Astrocyte (in vitro differentiated cells and primary cell): ENCODE measurements around the gene GDPD5. TPM values are rescaled to one million over a fixed set of nuclear protein-coding genes. Genes with fewer than 3 reads are reported as not detected.

ENCODE experiments used
- DNase-seq: peaks from one replicate; pipeline ENCODE4 v3.0.0-alpha.2; 2010; ENCODE audit warnings: low read depth
- FAIRE-seq: peaks from 2 replicates; lab custom pipeline; 2011; peaks lifted over from hg19 to GRCh38; lab: Jason Lieb, UNC
- H2AFZ ChIP-seq: 2 replicates; pipeline ENCODE4 v1.6.0; 2012; ENCODE audit warnings: low read depth, low read length, inconsistent platforms
- H3K27ac ChIP-seq: 2 replicates; pipeline ENCODE4 v1.5.1; 2011; ENCODE audit warnings: low read depth, low read length, inconsistent platforms
- H3K27me3 ChIP-seq: 2 replicates; pipeline ENCODE4 v1.6.0; 2011; ENCODE audit warnings: low read length, inconsistent platforms; ENCODE audit not compliant: insufficient read depth
- H3K36me3 ChIP-seq: 2 replicates; pipeline ENCODE4 v1.5.1; 2011; ENCODE audit warnings: low read length, inconsistent platforms; ENCODE audit not compliant: insufficient read depth
- H3K4me1 ChIP-seq: 2 replicates; pipeline ENCODE4 v1.5.1; 2011; ENCODE audit warnings: low read length, inconsistent platforms; ENCODE audit not compliant: insufficient read depth
- H3K4me2 ChIP-seq: 2 replicates; pipeline ENCODE4 v1.6.0; 2012; ENCODE audit warnings: low read length, inconsistent platforms
- H3K4me3 ChIP-seq: 2 replicates; pipeline ENCODE4 v1.5.1; 2011; ENCODE audit warnings: low read depth, mild to moderate bottlenecking, low read length, inconsistent platforms; ENCODE audit not compliant: insufficient read depth
- H3K79me2 ChIP-seq: 2 replicates; pipeline ENCODE4 v1.6.0; 2012; ENCODE audit warnings: mild to moderate bottlenecking, low read length, inconsistent platforms; ENCODE audit not compliant: insufficient read depth
- H3K9ac ChIP-seq: 2 replicates; pipeline ENCODE4 v1.6.0; 2012; ENCODE audit warnings: mild to moderate bottlenecking, low read length, inconsistent platforms
- H3K9me3 ChIP-seq: 2 replicates; pipeline ENCODE4 v1.5.1; 2012; ENCODE audit warnings: low read depth, mild to moderate bottlenecking, low read length, inconsistent platforms; ENCODE audit not compliant: insufficient read depth
- H4K20me1 ChIP-seq: 2 replicates; pipeline ENCODE4 v1.6.0; 2012; ENCODE audit warnings: low read length, inconsistent platforms; ENCODE audit not compliant: insufficient read depth
- H3K27ac Mint-ChIP-seq: one replicate; pipeline ENCODE4 v1.8.0; 2021; ENCODE audit warnings: mild to moderate bottlenecking, mixed read lengths; ENCODE audit not compliant: unreplicated experiment
- H3K27me3 Mint-ChIP-seq: one replicate; pipeline ENCODE4 v1.8.0; 2021; ENCODE audit warnings: low read depth, mixed read lengths; ENCODE audit not compliant: unreplicated experiment
- H3K36me3 Mint-ChIP-seq: one replicate; pipeline ENCODE4 v1.8.0; 2021; ENCODE audit warnings: low read depth, mixed read lengths; ENCODE audit not compliant: unreplicated experiment
- H3K4me1 Mint-ChIP-seq: one replicate; pipeline ENCODE4 v1.8.0; 2021; ENCODE audit warnings: low read depth, mixed read lengths; ENCODE audit not compliant: unreplicated experiment
- H3K4me3 Mint-ChIP-seq: one replicate; pipeline ENCODE4 v1.8.0; 2021; ENCODE audit warnings: mild to moderate bottlenecking, moderate library complexity, mixed read lengths; ENCODE audit not compliant: unreplicated experiment
- H3K9me3 Mint-ChIP-seq: one replicate; pipeline ENCODE4 v1.8.0; 2021; ENCODE audit warnings: mild to moderate bottlenecking, mixed read lengths; ENCODE audit not compliant: unreplicated experiment
- EZH2 ChIP-seq: IDR thresholded peaks from 2 replicates; pipeline ENCODE4 v1.6.1; 2012; ENCODE audit warnings: mild to moderate bottlenecking, low read length, inconsistent platforms; ENCODE audit not compliant: insufficient read depth
- total RNA-seq: library from RNA; stranded (reverse); gene quantifications from 2 replicates; pipeline ENCODE4 v1.2.1, GENCODE V29; 2021
- TF ChIP-seq, protein P1 (sequence below): IDR thresholded peaks from 2 replicates; pipeline ENCODE4 v1.5.1; 2011; ENCODE audit warnings: low read depth, mild to moderate bottlenecking, inconsistent platforms, low read length, moderate library complexity; ENCODE audit not compliant: insufficient read depth

The GDPD5 gene
- total RNA-seq, 1 donor from 2014 or later, result 9.4 TPM

DNA sequence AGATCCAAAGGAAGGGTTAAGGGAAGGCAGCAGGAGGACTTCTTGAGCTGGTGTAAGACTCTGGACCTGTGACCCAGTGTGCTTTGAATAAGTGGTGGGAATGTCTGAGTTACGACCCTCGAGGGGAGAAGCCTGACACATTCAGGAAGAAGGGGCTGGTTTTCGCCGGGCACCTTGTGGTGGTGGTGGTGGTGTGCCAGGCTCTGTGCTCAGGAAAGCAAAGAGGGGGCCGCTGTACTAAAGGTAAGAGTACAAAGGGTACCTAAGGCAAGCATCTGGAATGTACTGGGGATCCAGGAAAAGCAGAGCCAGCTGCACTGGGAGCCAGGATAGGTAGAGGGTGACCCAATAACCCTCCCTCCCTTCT lies 99.0 kb downstream of the GDPD5 start:
- Histone ChIP-seq H3K9me3 (peaks cover 10% of the 10 kb centered on the region), H3K4me3 (no peak overlapping the region), H4K20me1 (no peaks in the 10 kb centered on the region), H3K4me2 (no peak overlapping the region), H3K4me1 (peaks cover 8% of the 10 kb centered on the region), H3K36me3 (no peaks in the 10 kb centered on the region), H3K9ac (no peak overlapping the region), H3K79me2 (no peaks in the 10 kb centered on the region), H3K27ac (no peak overlapping the region), H2AFZ (no peak overlapping the region), H3K27me3 (peaks cover 17% of the 10 kb centered on the region)
- TF ChIP-seq EZH2, result no peak
- TF ChIP-seq, protein P1, sequence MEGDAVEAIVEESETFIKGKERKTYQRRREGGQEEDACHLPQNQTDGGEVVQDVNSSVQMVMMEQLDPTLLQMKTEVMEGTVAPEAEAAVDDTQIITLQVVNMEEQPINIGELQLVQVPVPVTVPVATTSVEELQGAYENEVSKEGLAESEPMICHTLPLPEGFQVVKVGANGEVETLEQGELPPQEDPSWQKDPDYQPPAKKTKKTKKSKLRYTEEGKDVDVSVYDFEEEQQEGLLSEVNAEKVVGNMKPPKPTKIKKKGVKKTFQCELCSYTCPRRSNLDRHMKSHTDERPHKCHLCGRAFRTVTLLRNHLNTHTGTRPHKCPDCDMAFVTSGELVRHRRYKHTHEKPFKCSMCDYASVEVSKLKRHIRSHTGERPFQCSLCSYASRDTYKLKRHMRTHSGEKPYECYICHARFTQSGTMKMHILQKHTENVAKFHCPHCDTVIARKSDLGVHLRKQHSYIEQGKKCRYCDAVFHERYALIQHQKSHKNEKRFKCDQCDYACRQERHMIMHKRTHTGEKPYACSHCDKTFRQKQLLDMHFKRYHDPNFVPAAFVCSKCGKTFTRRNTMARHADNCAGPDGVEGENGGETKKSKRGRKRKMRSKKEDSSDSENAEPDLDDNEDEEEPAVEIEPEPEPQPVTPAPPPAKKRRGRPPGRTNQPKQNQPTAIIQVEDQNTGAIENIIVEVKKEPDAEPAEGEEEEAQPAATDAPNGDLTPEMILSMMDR, result no peak
- no peak overlapping the region for H3K4me3 Mint-ChIP-seq
- peaks cover 27% of the 10 kb centered on the region for H3K27me3 Mint-ChIP-seq
- no peak overlapping the region for H3K27ac Mint-ChIP-seq
- DNase-seq, result no peak
- H3K36me3 Mint-ChIP-seq, result peaks cover 15% of the 10 kb centered on the region
- H3K4me1 Mint-ChIP-seq, result peaks cover 2% of the 10 kb centered on the region
- FAIRE-seq, result no peak
- H3K9me3 Mint-ChIP-seq, result peaks cover 16% of the 10 kb centered on the region

GRCh38 chr11:75425422-75425821 lies 100.3 kb downstream of the GDPD5 start:
- no peak overlapping the region for H3K4me2 ChIP-seq
- H3K9me3 Mint-ChIP-seq, result peaks cover 9% of the 10 kb centered on the region
- peaks cover 10% of the 10 kb centered on the region for H3K9me3 ChIP-seq
- H3K79me2 ChIP-seq, result peaks cover under 1% of the 10 kb centered on the region
- no peak overlapping the region for H3K27ac ChIP-seq
- H2AFZ ChIP-seq, result no peak overlapping the region
- H3K9ac ChIP-seq, result no peak overlapping the region
- no peak overlapping the region for H3K4me3 Mint-ChIP-seq
- no peak overlapping the region for H3K4me3 ChIP-seq
- TF ChIP-seq EZH2, result no peak
- H3K27ac Mint-ChIP-seq, result no peak overlapping the region
- H3K36me3 Mint-ChIP-seq, result peaks cover 11% of the 10 kb centered on the region
- FAIRE-seq (no peak), DNase-seq (no peak)
- no peaks in the 10 kb centered on the region for H4K20me1 ChIP-seq
- H3K4me1 Mint-ChIP-seq, result peaks cover 8% of the 10 kb centered on the region
- peaks cover 4% of the 10 kb centered on the region for H3K27me3 ChIP-seq
- H3K27me3 Mint-ChIP-seq, result peaks cover 15% of the 10 kb centered on the region
- H3K36me3 ChIP-seq, result no peaks in the 10 kb centered on the region
- H3K4me1 ChIP-seq, result peaks cover 3% of the 10 kb centered on the region

DNA sequence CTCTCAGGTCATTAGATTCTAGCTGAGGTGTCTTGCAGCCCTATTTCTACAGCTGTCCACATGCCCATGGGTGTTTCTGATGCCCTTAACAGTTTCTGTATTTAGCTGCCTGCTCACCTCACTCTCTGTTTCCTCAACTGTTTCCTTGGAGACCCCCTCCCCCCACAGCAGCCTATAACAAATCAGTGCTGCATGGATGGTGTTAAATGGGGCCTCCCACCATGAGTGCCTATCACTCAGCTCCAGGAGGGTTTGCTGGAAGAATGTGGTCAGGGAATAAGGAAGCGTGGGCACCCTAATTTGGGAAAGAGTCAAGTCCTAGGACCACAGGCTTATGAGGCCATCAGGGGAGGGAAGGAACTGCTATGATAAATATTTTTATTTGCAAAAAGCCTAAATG lies 101.3 kb downstream of the GDPD5 start:
- peaks cover 8% of the 10 kb centered on the region for H3K9me3 Mint-ChIP-seq
- no peak overlapping the region for H3K9ac ChIP-seq
- peaks cover 5% of the 10 kb centered on the region for H3K79me2 ChIP-seq
- peaks cover 7% of the 10 kb centered on the region for H3K9me3 ChIP-seq
- DNase-seq (no peak), FAIRE-seq (no peak)
- H4K20me1 ChIP-seq, result no peaks in the 10 kb centered on the region
- H3K4me1 Mint-ChIP-seq, result peaks cover 8% of the 10 kb centered on the region
- TF ChIP-seq EZH2, result no peak
- TF ChIP-seq, protein P1, result no peak
- H3K36me3 ChIP-seq, result no peaks in the 10 kb centered on the region
- H3K36me3 Mint-ChIP-seq, result peaks cover 11% of the 10 kb centered on the region
- no peak overlapping the region for H2AFZ ChIP-seq
- no peak overlapping the region for H3K27ac ChIP-seq
- H3K27me3 Mint-ChIP-seq, result peaks cover 14% of the 10 kb centered on the region
- H3K4me1 ChIP-seq, result peaks cover 4% of the 10 kb centered on the region
- H3K4me3 Mint-ChIP-seq, result no peak overlapping the region
- H3K4me2 ChIP-seq, result no peak overlapping the region
- peaks cover under 1% of the 10 kb centered on the region for H3K27me3 ChIP-seq
- no peak overlapping the region for H3K27ac Mint-ChIP-seq
- H3K4me3 ChIP-seq, result no peak overlapping the region
